HG03565 (cell line): Measurements from ENCODE around the gene PHACTR2.

Source experiments
- ATAC-seq: cut with Tn5 transposase; IDR thresholded peaks from one replicate; pipeline ENCODE4 v1.9.1; 2021; ENCODE audit warnings: mild to moderate bottlenecking, moderate library complexity; ENCODE audit not compliant: unreplicated experiment

PHACTR2 gene

DNA sequence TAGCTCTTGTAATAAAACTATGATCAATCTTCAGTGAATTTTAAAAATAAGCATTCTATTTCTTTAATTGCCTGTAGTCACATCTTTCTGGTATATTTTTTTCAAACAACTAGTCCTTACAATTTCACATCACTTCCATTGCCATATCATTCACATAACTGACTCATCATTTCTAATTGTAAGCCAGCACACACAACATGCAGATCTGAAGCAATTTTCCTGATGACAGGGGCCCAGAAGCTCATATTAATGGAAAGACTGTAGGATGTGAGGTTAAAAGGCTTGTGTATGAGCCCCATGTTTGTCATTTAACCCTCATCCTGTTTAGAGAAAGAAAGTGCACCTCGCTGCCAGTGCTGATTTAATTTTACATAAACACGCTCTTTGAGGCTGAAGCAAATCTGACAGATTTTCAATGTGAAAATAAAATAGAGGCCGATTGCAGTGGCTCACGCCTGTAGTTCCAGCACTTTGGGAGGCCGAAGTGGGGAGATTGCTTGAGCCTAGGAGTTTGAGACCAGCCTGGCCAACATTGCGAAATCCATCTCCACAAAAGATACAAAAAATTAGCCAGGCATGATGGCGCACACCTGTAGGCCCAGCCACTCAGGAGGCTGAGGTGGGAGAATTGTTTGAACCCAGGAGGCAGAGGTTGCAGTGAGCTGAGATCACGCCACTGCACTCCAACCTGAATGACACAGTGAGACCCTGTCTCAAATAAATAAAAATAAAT, 125.2 kb downstream of the PHACTR2 start:
- no peak for ATAC-seq

DNA sequence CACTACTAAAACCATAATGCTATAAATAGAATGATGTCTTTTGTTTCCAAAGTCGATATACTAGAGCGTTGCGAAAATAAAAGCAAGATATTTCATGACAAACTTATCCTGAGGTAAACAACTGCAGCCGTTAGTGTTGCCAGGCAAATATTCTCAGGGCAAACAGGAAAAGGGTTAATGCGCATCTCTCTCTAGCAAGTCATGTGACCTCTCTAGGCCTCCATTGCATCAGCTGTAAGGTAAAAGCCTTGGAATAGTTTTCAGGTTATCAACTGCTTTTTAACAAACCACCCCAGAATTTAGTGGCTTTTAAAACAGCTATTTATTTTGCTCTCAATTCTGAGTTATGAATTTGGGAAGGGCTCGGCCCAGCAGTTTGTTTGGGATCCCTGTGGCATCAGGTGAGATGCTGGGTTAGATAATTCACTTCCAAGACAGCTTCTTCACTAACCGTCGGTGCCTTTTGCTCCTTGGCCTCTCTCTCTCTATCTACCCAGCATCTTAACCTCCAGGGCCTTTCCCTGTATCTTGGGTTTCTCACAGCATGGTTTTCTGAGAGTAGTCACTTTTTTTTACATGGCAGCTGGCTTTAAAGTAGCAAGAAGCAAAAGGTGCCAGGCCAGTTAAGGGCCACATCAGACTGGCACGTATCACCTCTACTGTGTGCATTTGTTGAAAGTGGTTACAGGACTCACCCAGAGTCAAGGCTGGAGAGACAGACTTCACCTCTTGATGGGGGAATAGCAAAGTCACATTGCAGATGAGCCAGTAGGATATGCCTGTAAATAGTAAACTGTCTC, 126.2 kb downstream of the PHACTR2 start:
- no peak for ATAC-seq

- ATAC-seq = no peak
Measured at GRCh38 chr6:143804835-143805239, 127.1 kb downstream of the PHACTR2 start.

DNA sequence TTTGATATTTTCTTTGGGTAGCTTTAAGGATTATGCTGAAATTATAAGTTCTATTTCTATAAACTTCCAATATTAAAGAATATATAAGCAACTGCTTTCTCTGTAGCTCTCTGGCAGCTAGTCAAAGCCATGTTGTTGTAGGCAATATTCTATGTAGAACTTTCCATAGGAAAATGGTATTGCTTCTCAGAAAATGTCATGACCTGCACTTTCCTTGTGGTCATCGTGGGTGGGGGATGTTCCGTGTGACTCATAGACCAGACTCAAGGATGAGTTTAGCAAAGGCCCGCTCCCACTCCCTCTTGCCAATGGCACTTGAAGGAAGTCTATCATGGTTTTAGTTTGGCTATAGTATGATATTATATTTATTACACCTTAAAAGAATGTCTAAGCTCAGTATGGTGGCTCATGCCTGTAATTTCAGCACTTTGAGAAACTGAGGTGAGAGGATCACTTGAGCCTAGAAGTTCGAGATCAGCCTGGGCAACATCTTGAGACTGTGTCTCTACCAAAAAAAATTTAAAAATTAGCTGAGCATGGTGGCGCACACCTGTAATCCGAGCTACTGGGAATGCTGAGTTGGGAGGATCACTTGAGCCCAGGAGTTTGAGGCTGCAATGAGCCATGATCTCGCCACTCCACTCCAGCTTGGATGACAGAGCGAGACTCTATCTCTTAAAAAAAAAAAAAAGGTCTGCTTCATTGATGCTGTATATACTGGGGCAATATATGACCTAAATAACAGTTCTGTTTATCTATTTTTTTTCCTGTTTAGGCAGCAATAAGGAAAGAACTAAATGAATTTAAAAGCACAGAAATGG, 128.7 kb downstream of the PHACTR2 start:
- no peak for ATAC-seq

GRCh38 chr6:143807103-143807772, 129.5 kb downstream of the PHACTR2 start:
- no peak for ATAC-seq

DNA sequence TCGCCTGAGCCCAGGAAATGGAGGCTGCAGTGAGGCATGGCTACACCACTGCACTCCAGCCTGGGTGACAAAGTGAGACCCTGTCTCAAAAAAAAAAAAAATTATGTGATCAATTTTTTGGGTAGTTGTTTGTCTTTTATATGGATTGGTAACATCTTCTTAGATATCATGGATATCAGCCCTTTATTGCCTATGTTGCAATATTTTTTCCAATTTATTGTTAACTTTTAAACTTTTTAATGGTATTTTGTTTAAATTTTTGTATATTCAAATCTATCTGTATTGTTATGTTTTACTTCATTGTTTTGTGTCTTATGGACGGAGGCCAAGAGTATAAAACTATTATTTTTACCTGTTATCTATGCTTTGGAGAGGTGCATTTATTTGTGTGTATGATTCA, 133.0 kb downstream of the PHACTR2 start:
- ATAC-seq = no peak

GRCh38 chr6:143811501-143812157, 133.9 kb downstream of the PHACTR2 start:
- no peak for ATAC-seq

DNA sequence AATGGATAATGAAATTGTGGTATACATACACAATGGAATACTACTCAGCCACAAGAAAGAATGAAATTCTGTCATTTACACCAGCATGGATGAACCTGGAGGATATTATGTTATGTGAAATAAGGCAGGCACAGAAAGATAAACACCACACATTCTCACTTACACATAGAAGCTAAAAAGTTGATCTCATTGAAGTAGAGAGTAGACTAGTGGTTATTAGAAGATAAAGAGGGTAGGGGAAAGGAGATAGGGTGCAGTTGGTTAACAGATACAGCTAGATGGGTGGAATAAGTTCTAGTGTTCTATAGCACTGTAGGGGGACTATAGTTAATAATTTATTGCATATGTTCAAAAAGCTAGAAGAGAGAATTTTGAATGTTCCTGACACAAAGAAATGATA, 139.9 kb downstream of the PHACTR2 start:
- ATAC-seq = no peak

GRCh38 chr6:143821359-143821758, 143.6 kb downstream of the PHACTR2 start:
- no peak for ATAC-seq

DNA sequence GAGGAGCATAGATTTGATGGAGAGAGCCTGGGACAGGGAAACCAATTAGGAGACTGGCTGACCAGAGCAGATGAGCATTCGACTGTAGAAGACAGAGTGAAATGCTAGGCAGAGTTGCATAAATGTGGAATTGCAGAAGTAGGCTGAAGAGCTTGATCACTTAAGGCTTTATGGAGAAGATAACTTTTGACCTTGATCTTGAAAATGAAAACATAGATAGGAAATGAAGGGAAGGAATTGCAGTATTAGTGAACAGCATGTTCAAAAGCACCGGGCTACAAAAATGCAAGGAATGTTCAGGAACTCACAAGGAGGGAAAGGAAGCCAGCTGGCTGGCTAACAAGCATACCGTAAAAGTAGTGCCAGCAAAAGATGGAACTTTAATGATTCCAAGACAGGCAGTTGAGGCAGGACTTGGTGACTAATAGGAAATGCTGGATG, 144.8 kb downstream of the PHACTR2 start:
- ATAC-seq = no peak

DNA sequence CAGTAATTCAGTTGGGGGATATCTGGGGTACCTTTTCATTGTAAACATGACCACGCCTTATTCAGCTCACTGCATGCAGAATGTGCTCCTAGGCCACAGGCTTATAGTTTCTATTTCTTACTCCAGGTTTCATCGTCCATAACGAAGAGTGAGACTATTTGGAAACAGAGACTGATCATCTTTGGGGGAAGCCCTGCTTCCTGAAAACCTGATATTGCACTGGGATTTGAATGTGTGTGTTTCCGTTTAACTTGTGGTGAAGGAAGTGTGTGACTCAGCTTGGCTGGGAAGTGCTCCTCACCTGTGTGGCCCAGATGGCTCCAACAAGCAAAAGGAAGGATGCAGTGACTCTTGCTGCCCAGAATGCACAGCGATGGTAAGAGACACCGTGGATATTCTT, 145.8 kb downstream of the PHACTR2 start:
- no peak for ATAC-seq

DNA sequence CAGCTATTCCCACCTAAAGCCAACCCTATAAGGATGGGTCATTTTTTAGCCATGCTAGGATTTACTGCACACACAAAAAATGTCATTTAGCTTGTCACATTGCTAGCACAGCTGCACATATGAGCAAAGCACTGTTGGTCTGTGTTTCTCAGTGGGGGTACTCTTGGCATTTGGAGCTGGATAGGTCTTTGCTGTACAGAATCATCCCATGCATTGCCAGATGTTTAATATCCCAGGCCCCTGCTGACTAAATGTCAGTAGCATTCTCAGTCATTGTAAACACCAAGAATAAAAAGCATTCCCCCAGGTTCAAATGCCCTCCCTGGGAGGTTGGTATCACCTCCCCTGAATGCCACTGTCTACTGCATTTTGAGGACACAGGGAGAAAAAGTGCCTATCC, 150.8 kb downstream of the PHACTR2 start:
- ATAC-seq = no peak

DNA sequence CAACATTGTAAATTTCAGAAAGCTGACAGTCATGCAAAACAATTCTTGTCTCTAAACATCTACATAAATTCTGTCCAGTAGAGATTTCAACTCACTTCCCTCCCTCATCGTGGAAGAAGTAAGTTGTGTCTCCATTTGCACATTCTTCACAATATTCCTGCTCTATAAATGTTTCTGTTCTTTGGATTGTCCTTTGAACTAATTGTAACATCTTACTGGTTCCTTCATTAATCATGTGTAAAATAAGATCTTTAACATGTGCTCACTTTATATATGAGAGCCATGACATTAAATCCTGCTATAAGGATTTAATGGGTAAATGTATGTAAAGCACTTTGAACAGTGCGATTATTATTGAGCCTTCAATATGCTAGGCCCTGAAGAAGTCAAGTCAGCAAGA, 158.4 kb downstream of the PHACTR2 start:
- ATAC-seq = no peak

DNA sequence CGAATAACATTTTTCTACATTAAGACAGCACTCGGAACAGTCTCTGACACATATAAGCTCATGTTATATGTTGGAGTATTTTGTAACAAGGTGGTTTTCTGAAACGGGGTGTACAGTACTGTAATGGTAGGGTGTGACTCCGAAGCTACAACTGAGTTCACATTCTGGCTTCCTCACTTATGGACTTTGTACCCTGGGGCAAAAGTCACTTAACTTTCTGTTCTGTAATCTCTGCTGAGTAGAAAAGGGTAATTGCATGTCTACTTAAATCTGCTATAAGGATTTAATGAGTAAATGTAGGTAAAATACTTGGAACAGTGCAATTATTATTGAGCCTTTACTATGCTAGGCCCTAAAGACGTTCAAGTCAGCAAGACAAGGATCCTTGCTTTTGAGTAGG, 160.6 kb downstream of the PHACTR2 start:
- ATAC-seq = no peak

GRCh38 chr6:143839196-143839595, 161.4 kb downstream of the PHACTR2 start:
- ATAC-seq = no peak

GRCh38 chr6:143840595-143841265, 163.0 kb downstream of the PHACTR2 start:
- ATAC-seq = no peak

- ATAC-seq = no peak
Measured at GRCh38 chr6:143842461-143842901, 164.7 kb downstream of the PHACTR2 start.

DNA sequence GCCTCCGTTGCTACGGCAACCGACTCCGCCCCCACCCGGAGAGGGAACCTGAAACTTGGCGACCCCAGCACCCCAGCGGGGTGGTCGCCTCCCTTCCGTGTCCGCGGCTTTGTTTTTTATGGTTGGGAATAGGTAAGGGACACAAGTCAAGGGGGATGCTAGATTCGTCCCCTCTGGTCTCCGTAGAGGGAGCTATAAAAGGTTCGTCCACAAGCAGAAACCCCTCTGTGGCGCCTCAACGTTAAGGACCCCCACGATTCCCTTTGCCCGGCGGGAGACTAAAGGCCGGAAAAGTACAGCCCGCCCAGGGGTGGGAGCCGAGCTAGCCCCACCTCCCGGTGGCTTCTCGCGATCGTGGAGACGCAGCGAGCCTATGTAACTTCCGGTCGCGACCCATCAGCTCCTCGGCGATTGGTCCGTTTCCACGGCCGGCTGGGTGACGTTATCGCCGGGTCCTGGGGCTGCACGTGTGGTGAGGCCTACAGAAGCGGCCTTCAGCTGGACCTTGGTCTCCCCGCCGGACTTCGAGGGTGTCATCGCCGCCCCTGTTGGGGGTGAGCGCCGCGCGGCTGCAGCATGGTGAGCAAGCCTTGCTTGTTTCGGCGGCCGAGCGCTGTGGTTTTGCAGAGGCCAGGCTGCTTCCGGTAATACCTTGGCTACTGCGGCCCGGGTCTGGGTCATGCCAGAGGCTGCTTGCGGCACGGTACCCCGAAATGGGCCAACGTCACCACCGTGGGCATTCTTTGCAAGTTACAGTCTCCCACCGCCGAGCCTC, 165.3 kb downstream of the PHACTR2 start, which contains the start of gene LTV1:
Gene LTV1, plus strand, starts transcription at position 437 of the 775 bp plus-strand sequence. Its CDS starts 140 bp downstream, at position 577.
- ATAC-seq = peak; percentile 99

GRCh38 chr6:143843677-143843999, 165.9 kb downstream of the PHACTR2 start:
- no peak for ATAC-seq
